GM18511 (cell line): ENCODE results near the gene UNC5B.
"Not testable (repeated sequence)": the region's sequence is repeated elsewhere in the genome, so short reads cannot be mapped to it uniquely, and the experiment has no call there.

Source experiments
- ATAC-seq: cut with Tn5 transposase; IDR thresholded peaks from one replicate; pipeline ENCODE4 v1.9.1; 2021; ENCODE audit warnings: mild to moderate bottlenecking, moderate library complexity; ENCODE audit not compliant: unreplicated experiment

The UNC5B gene

GRCh38 chr10:71265618-71266146, 53.3 kb downstream of the UNC5B start:
- no peak for ATAC-seq

GRCh38 chr10:71266147-71266917, 54.0 kb downstream of the UNC5B start:
- ATAC-seq: no peak

- ATAC-seq: no peak
Observed at GRCh38 chr10:71266918-71267442, 54.6 kb downstream of the UNC5B start.

- ATAC-seq: no peak
Observed at GRCh38 chr10:71267508-71268240, 55.3 kb downstream of the UNC5B start.

GRCh38 chr10:71268247-71268691, 55.9 kb downstream of the UNC5B start:
- ATAC-seq: no peak

- no peak for ATAC-seq
Observed at GRCh38 chr10:71268758-71269157, 56.4 kb downstream of the UNC5B start.

GRCh38 chr10:71269301-71270288, 57.2 kb downstream of the UNC5B start:
- no peak for ATAC-seq

- ATAC-seq: no peak
Observed at GRCh38 chr10:71270301-71271220, 58.2 kb downstream of the UNC5B start.

GRCh38 chr10:71271662-71272055, 59.3 kb downstream of the UNC5B start:
- no peak for ATAC-seq

GRCh38 chr10:71272056-71272771, 59.8 kb downstream of the UNC5B start:
- no peak for ATAC-seq

GRCh38 chr10:71272974-71273373, 60.6 kb downstream of the UNC5B start:
- ATAC-seq: not testable (repeated sequence)

GRCh38 chr10:71273506-71273905, 61.1 kb downstream of the UNC5B start:
- no peak for ATAC-seq

GRCh38 chr10:71274901-71275796, 62.8 kb downstream of the UNC5B start:
- ATAC-seq: no peak

GRCh38 chr10:71276873-71277272, 64.5 kb downstream of the UNC5B start:
- ATAC-seq: no peak

GRCh38 chr10:71277914-71278665, 65.7 kb downstream of the UNC5B start:
- no peak for ATAC-seq

GRCh38 chr10:71278691-71279588, 66.6 kb downstream of the UNC5B start:
- ATAC-seq: no peak
